Astrocyte (in vitro differentiated cells and primary cell): ENCODE data around the gene NUP93.

Source experiments
- CTCF ChIP-seq: IDR thresholded peaks from 2 replicates; pipeline ENCODE4 v1.5.1; 2011; ENCODE audit warnings: low read depth, mild to moderate bottlenecking, inconsistent platforms, low read length, moderate library complexity; ENCODE audit not compliant: insufficient read depth
- EZH2 ChIP-seq: IDR thresholded peaks from 2 replicates; pipeline ENCODE4 v1.6.1; 2012; ENCODE audit warnings: mild to moderate bottlenecking, low read length, inconsistent platforms; ENCODE audit not compliant: insufficient read depth

- TF ChIP-seq CTCF (no peak), EZH2 (no peak)
These were observed 108.9 kb downstream of the NUP93 start for GRCh38 chr16:56838622-56839337.
